ENCODE measurements around the gene P2RX1.

DNA sequence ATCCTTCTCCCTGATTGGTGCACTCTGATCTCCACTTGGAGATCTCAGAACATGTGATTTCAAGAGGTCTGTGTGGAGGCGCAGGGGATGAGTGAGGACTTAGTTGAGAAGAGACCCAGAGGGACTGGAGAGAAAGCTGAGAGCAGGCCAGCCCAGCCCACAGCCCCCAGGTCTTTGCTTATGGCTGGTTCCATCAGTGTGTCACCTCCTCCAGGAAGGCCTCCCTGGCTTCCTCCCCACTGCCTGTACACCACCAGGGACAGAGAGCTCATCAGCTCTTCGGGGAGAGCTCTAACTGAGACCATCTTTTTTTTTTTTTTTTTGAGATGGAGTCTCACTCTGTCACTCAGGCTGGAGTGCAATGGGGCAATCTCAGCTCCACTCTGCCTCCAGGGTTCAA lies 3.4 kb downstream of the P2RX1 start:
- no peak for TF ChIP-seq EZH2 (IDR thresholded peaks at IDR 0.05; ENCODE audit: borderline replicate concordance, low read length)
- TF ChIP-seq, protein P1, sequence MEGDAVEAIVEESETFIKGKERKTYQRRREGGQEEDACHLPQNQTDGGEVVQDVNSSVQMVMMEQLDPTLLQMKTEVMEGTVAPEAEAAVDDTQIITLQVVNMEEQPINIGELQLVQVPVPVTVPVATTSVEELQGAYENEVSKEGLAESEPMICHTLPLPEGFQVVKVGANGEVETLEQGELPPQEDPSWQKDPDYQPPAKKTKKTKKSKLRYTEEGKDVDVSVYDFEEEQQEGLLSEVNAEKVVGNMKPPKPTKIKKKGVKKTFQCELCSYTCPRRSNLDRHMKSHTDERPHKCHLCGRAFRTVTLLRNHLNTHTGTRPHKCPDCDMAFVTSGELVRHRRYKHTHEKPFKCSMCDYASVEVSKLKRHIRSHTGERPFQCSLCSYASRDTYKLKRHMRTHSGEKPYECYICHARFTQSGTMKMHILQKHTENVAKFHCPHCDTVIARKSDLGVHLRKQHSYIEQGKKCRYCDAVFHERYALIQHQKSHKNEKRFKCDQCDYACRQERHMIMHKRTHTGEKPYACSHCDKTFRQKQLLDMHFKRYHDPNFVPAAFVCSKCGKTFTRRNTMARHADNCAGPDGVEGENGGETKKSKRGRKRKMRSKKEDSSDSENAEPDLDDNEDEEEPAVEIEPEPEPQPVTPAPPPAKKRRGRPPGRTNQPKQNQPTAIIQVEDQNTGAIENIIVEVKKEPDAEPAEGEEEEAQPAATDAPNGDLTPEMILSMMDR (IDR thresholded peaks at IDR 0.05; ENCODE audit: low read length): no peak
